Omental fat pad (tissue), 4 donors: Measurements from ENCODE around the gene MCAT. TPM values are rescaled to one million over a fixed set of nuclear protein-coding genes. Genes with fewer than 3 reads are reported as not detected.

ENCODE experiments used
- ATAC-seq: fragments of 150-250 bp; one replicate; pipeline ENCODE4 v1.9.1; 2016; ENCODE audit warnings: mild to moderate bottlenecking, moderate library complexity; ENCODE audit not compliant: low FRiP score
- DNase-seq: peaks from one replicate; pipeline ENCODE4 v3.0.0-alpha.2; 2019; ENCODE audit warnings: low spot score
- CTCF ChIP-seq, 3 donors: fragments of 450-650 bp; IDR thresholded peaks; one replicate each; pipeline ENCODE4 v1.5.1; 2016 to 2017; ENCODE audit warnings: antibody characterized with exemption in 3 of 3, mild to moderate bottlenecking in 3 of 3, moderate library complexity in 2 of 3
- total RNA-seq, 4 donors: library from RNA; depleted of rRNA; stranded (reverse); fragments of >200 nt; gene quantifications; one replicate each; pipeline ENCODE4 v1.1.0, GENCODE V29; 2016

Gene MCAT
- total RNA-seq, 4 donors from 2014 or later = 19.3 to 28.6 (median 25.2) TPM

DNA sequence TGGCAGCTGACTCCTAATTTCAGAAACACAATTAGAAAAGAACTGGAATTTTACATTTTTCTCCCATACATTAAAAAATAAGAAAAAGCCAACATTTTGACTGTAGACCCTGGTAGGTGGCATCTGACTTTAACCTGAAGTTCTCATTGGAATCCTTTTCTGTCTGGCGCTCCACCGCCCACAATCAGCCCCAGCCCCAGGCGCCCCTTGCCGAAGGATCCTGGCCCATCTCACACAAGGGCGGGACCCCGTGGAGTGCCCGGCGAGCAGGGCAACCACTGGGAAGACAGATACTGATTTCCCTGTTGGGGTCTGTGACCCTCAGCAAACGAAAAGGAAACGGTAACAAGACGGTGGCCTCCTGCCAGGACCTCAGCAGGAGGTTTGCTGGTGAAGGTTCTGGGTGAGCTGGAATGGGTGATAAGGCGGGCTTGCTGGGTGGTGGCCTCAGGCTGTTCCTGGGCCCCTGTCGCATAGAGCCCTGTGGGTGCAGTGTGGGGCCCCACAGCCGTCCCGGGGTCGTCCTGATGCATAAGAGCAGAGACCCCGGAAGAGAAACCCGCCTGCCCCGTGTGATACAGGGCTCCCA is 23.9 kb upstream of the MCAT start:
- no peak for DNase-seq
- no peak for TF ChIP-seq CTCF (IDR thresholded peaks at IDR 0.05)
- ATAC-seq = no peak

GRCh38 chr22:43166132-43166930 is 23.1 kb upstream of the MCAT start:
- no peak for TF ChIP-seq CTCF (IDR thresholded peaks at IDR 0.05)
- ATAC-seq (no peak), DNase-seq (no peak)

DNA sequence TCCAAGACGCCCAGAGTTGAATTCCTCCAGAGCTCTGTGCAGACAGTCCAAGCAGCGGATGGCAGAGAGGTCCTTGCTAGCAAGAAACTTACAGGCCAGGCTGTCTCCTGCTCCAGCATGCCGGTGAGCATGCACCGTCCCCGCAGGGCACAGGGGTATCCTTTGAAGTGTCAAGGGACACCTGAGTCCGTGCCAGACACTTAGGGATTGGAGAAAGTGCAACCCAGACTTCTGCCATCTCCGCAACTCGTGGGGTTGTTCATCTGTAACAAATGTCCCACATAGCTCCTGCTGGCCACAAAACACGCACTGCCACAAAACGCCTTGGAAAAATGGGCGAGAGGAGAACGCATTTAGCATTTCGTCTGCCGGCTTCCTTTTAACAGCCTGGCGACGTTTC is 21.4 kb upstream of the MCAT start:
- DNase-seq = no peak
- no peak for ATAC-seq
- no peak for TF ChIP-seq CTCF (IDR thresholded peaks at IDR 0.05)

- no peak for TF ChIP-seq CTCF (IDR thresholded peaks at IDR 0.05)
- ATAC-seq = no peak
- DNase-seq = no peak
These were observed 20.1 kb upstream of the MCAT start for GRCh38 chr22:43163241-43163795.

GRCh38 chr22:43162412-43163150 is 19.4 kb upstream of the MCAT start:
- ATAC-seq (no peak), DNase-seq (no peak)
- TF ChIP-seq CTCF (IDR thresholded peaks at IDR 0.05) = no peak

GRCh38 chr22:43160497-43161126 is 17.4 kb upstream of the MCAT start:
- ATAC-seq (no peak), DNase-seq (no peak)
- no peak for TF ChIP-seq CTCF (IDR thresholded peaks at IDR 0.05)
